H7 (cell line): ENCODE data around the gene PKD2. TPM values are rescaled to one million over a fixed set of nuclear protein-coding genes. Genes with fewer than 3 reads are reported as not detected.
"Not testable (repeated sequence)": the region's sequence is repeated elsewhere in the genome, so short reads cannot be mapped to it uniquely, and the experiment has no call there.

ENCODE experiments used
- DNase-seq: peaks from one replicate; pipeline ENCODE4 v3.0.0; 2012
- H3K27me3 ChIP-seq: 2 replicates; pipeline ENCODE4 v1.6.0; 2011; ENCODE audit warnings: mild to moderate bottlenecking, low read length; ENCODE audit not compliant: control insufficient read depth, insufficient read depth
- H3K36me3 ChIP-seq: replicated peaks from 2 replicates; pipeline ENCODE4 v1.5.1; 2011; ENCODE audit warnings: low read length; ENCODE audit not compliant: control insufficient read depth, insufficient read depth
- H3K4me3 ChIP-seq: 2 replicates; pipeline ENCODE4 v1.5.1; 2011; ENCODE audit warnings: low read depth, mild to moderate bottlenecking, control low read depth, low read length, moderate library complexity; ENCODE audit not compliant: insufficient read depth
- total RNA-seq: library from RNA; depleted of rRNA; stranded (reverse); fragments of >200 nt; shearing (Covaris generic); gene quantifications from 2 replicates; pipeline ENCODE4 v1.2.3, GENCODE V29; 2014; rRNA removed

Gene PKD2
- total RNA-seq, 1 experiment from 2014 or later, result 19.4 TPM

DNA sequence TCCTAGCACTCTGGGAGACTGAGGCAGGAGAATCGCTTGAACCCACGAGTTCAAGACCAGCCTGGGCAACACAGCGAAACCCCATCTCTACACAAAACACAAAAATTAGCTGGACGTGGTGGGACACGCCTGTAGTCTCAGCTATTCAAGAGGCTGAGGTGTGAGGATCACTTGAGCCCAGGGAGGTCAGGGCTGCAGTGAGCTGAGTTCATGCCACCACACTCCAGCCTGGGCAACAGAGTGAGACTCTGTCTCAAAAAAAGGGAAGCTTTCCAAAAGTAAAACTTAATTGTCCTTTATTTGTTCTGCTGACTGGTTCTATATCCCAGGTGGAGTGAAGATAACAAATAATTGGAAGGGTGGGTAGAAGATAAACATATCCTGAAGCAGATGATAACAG is 105.4 kb downstream of the PKD2 start:
- no peaks in the 10 kb centered on the region; the same call in 1 of the 2 replicates for H3K36me3 ChIP-seq
- no peak overlapping the region for H3K4me3 ChIP-seq
- H3K27me3 ChIP-seq, result no peaks in the 10 kb centered on the region
- DNase-seq, result no peak

DNA sequence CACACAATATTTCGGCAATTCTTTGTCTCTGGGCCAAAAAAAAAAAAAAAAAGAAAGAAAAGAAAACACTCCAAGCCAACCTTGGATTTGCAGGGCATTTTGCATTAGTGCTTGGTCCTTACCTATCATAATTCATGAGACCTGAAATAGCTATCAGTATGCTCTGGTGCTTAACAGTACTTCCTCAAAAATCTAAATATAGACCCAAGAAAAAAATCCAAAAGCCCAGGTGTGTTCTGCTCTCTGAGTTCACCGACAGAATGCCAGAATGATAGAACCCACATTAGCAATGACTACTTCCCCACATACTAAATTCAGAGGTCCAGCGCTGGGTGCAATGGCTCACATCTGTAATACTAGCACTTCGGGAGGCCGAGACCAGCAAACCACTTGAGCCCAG is 108.2 kb downstream of the PKD2 start:
- Histone ChIP-seq H3K27me3 (no peaks in the 10 kb centered on the region), H3K4me3 (no peak overlapping the region), H3K36me3 (no peaks in the 10 kb centered on the region; the same call in 1 of the 2 replicates)
- DNase-seq, result no peak

DNA sequence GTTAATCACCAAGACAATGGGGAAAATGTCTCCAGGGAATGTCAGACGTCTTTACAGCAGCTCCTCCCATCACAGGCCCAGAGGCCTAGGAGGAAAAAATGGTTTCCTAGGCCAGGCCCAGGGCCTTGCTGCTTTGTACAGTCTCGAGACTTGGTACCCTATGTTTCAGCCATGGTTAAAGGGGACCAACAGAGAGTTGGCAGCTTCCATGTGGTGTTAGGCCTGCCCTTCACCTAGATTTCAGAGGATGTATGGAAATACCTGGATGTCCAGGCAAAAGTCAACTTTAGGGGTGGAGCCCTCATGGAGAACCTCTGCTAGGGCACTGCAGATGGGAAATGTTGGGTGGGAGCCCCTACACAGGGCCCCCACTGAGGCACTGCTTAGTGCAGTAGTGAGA is 112.5 kb downstream of the PKD2 start:
- Histone ChIP-seq H3K4me3 (no peak overlapping the region), H3K36me3 (no peaks in the 10 kb centered on the region), H3K27me3 (no peaks in the 10 kb centered on the region)
- DNase-seq, result no peak

DNA sequence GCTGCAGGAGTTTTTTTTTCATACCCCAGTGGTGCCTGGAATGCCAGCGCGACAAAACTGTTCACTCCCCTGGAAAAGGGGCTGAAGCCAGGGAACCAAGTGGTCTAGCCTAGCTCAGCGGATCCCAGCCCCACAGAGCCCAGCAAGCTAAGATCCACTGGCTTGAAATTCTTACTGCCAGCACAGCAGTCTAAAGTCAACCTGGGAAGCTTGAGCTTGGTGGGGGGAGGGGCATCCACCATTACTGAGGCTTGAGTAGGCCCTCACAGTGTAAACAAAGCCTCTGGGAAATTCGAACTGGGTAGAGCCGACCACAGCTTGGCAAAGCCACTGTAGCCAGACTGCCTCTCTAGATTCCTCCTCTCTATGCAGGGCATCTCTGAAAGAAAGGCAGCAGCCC is 114.8 kb downstream of the PKD2 start:
- not testable (repeated sequence) for H3K4me3 ChIP-seq, H3K36me3 ChIP-seq, DNase-seq, H3K27me3 ChIP-seq

Other genes with a start within 250 kb of the PKD2 start
- not detected in 2 replicates for gene IBSP, start 208.1 kb upstream of the PKD2 start, total RNA-seq
- not detected in 2 replicates for gene MEPE, start 174.7 kb upstream of the PKD2 start, total RNA-seq
- gene SPP1, start 31.9 kb upstream of the PKD2 start, total RNA-seq, result 88.2 and 98.0 TPM in 2 replicates
- 3.3 and 9.0 TPM in 2 replicates for gene ABCG2, start 151.0 kb downstream of the PKD2 start, total RNA-seq